Measurements from ENCODE around the gene ZBTB32.
A peak's percentile ranks its signal among the peaks of the same experiment; 100 is the strongest.
"Not testable (repeated sequence)": the region's sequence is repeated elsewhere in the genome, so short reads cannot be mapped to it uniquely, and the experiment has no call there.

Gene ZBTB32

GRCh38 chr19:35720648-35721047 is 16.3 kb downstream of the ZBTB32 start:
- DNase-seq = no peak

GRCh38 chr19:35721374-35721773 is 17.0 kb downstream of the ZBTB32 start:
- DNase-seq = no peak

GRCh38 chr19:35722461-35722860 is 18.1 kb downstream of the ZBTB32 start:
- no peak for DNase-seq

GRCh38 chr19:35722897-35723296 is 18.5 kb downstream of the ZBTB32 start:
- no peak for DNase-seq

GRCh38 chr19:35723671-35724070 is 19.3 kb downstream of the ZBTB32 start:
- DNase-seq = no peak

- DNase-seq = not testable (repeated sequence)
These were observed 19.8 kb downstream of the ZBTB32 start for GRCh38 chr19:35724132-35724531.

GRCh38 chr19:35724560-35724959 is 20.2 kb downstream of the ZBTB32 start:
- DNase-seq = no peak

GRCh38 chr19:35725216-35725861 is 21.0 kb downstream of the ZBTB32 start:
- DNase-seq = no peak

- no peak for DNase-seq
These were observed 22.9 kb downstream of the ZBTB32 start for GRCh38 chr19:35727053-35727955.

- DNase-seq = no peak
These were observed 23.8 kb downstream of the ZBTB32 start for GRCh38 chr19:35727956-35728706.

- no peak for DNase-seq
These were observed 24.7 kb downstream of the ZBTB32 start for GRCh38 chr19:35729021-35729420.

- DNase-seq = no peak
These were observed 25.4 kb downstream of the ZBTB32 start for GRCh38 chr19:35729763-35730162.

GRCh38 chr19:35730326-35730725 is 26.0 kb downstream of the ZBTB32 start:
- DNase-seq = no peak

- no peak for DNase-seq
These were observed 27.0 kb downstream of the ZBTB32 start for GRCh38 chr19:35731353-35731752.

- no peak for DNase-seq
These were observed 27.5 kb downstream of the ZBTB32 start for GRCh38 chr19:35731779-35732405.

GRCh38 chr19:35732540-35733179 is 28.3 kb downstream of the ZBTB32 start:
- DNase-seq = no peak

- no peak for DNase-seq
These were observed 29.1 kb downstream of the ZBTB32 start for GRCh38 chr19:35733180-35734125.

GRCh38 chr19:35734273-35734672 is 29.9 kb downstream of the ZBTB32 start:
- DNase-seq = no peak

- DNase-seq = no peak
These were observed 30.5 kb downstream of the ZBTB32 start for GRCh38 chr19:35734889-35735288.

GRCh38 chr19:35736913-35737886 is 32.8 kb downstream of the ZBTB32 start:
- DNase-seq = peak; percentile 14
